NCI-H1105 treated with DMSO at 0.1 percent for 48 hours (cell line): ENCODE results near the gene MYOC.
"Not testable (repeated sequence)": the region's sequence is repeated elsewhere in the genome, so short reads cannot be mapped to it uniquely, and the experiment has no call there.

ENCODE experiments used
- DNase-seq: peaks from one replicate; lab custom pipeline; 2025; lab: John Stamatoyannopoulos, UW

Gene MYOC

DNA sequence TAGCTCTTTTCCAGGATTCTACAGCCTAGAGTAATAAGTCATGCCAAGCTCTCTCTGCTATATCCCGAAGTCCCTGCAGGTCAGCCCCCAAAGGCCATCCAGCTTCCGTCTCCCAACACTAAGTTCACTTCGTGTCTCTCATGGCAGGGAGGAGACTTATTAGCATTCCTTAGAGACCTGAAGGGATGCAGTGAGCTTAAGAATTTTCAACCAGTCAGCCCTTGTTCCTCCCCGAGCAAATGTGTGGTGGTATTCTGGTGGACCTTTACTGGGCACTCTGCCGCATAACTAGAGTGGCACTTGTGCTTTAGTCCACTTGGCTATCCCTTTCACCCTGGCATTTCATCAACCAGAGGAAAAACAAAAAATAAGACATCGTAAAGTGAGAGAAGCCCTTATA, 49.4 kb downstream of the MYOC start:
- not testable (repeated sequence) for DNase-seq

- DNase-seq, result no peak
These were observed 51.6 kb downstream of the MYOC start for GRCh38 chr1:171600862-171601261.

- DNase-seq, result not testable (repeated sequence)
These were observed 52.2 kb downstream of the MYOC start for GRCh38 chr1:171600310-171600709.

GRCh38 chr1:171597203-171597602, 55.3 kb downstream of the MYOC start:
- no peak for DNase-seq

GRCh38 chr1:171596705-171597104, 55.8 kb downstream of the MYOC start:
- DNase-seq, result no peak

GRCh38 chr1:171596119-171596518, 56.4 kb downstream of the MYOC start:
- no peak for DNase-seq

DNA sequence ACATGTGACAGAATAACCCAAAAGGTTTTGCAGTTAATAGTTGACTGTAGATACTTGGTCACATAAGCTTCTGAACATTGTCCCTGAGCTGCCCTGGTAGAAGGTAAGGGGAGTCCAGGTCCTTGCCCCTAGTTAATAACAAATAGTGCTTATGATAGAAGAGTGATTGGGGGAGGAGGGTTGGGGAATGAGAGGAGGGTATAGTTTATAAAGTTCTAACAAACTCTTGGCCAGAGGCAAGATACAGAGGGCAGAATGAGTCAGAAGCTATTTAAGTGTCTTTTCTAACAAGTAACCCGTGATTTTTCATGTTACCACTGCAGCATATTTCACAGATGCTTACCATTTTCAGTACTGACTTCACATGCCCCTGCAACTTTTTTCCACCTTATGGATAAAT, 57.2 kb downstream of the MYOC start:
- DNase-seq, result no peak

DNA sequence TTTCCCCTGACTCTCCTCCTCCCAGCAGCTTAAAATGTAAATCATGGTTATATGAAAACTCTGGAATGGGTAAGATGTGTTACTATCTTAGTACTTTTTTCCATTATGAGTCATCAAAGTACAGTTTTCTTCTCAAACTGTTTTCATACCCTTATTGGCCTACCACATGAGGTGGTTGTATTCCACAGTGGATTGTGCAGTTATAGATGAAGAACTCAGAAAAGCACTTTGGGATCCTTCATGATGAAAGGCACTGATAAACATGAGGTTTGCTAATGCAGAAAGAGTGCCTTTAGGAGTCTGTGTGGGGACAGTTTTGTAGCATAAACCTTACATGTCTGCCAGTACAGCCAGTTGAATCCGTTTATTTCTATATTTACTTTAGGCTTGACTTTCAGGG, 62.5 kb downstream of the MYOC start:
- DNase-seq, result no peak

- no peak for DNase-seq
These were observed 64.3 kb downstream of the MYOC start for GRCh38 chr1:171588230-171588629.

DNA sequence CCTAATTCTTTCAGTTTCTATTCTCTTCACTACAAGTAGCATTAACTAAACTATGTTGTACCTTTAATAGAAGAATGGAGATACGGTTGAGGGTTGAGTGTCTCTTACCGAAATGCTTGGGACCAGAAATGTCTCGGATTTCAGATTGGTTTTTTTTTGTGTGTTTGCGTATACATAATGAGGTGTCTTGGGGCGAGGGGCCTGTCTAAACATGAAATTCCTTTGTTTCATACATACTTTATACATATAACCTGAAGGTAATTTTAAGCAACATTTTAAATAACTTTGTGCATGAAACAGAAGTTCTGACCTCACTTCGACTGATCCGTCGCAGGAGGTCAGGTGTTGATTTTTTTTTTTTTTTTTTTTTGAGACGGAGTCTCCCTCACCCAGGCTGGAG, 66.8 kb downstream of the MYOC start:
- no peak for DNase-seq
